GM10248 (cell line): ENCODE results near the gene SDK1.

Experiments used
- CTCF ChIA-PET: fragments of 300-600 bp; sonication (Branson Sonifier 250); formaldehyde crosslinking; extraction: SDS; loops from one replicate; lab custom pipeline; 2021; ENCODE audit warnings: antibody characterized with exemption; lab: Yijun Ruan, JAX
- POLR2A ChIA-PET: fragments of 350-650 bp; sonication (Branson Sonifier 250); formaldehyde crosslinking; extraction: SDS; loops from one replicate; lab custom pipeline; 2020; ENCODE audit warnings: antibody characterized with exemption; lab: Yijun Ruan, JAX
- DNase-seq: peaks from one replicate; pipeline ENCODE4 v3.0.0; 2012; ENCODE audit errors: extremely low spot score
- CTCF ChIP-seq: IDR thresholded peaks from 2 replicates; pipeline ENCODE4 v1.5.1; 2012; ENCODE audit warnings: mild to moderate bottlenecking, low read depth; ENCODE audit errors: extremely low read depth, missing control alignments, control extremely low read depth

The SDK1 gene

GRCh38 chr7:3943779-3944520, 642.9 kb downstream of the SDK1 start:
- no peak for DNase-seq
- no peak for TF ChIP-seq CTCF
- POLR2A ChIA-PET: no interaction called here
- CTCF ChIA-PET: no interaction called here

- TF ChIP-seq CTCF: no peak
- POLR2A ChIA-PET: no interaction called here
- no peak for DNase-seq
- CTCF ChIA-PET: no interaction called here
Observed at GRCh38 chr7:3949242-3949640, 648.2 kb downstream of the SDK1 start.

GRCh38 chr7:3950249-3950648, 649.2 kb downstream of the SDK1 start:
- DNase-seq: no peak
- ChIA-PET CTCF (no interaction called here), POLR2A (no interaction called here)
- no peak for TF ChIP-seq CTCF

GRCh38 chr7:3951316-3952055, 650.4 kb downstream of the SDK1 start:
- POLR2A ChIA-PET: no interaction called here
- TF ChIP-seq CTCF: no peak
- CTCF ChIA-PET: no interaction called here

GRCh38 chr7:3953133-3953532, 652.1 kb downstream of the SDK1 start:
- CTCF ChIA-PET: interaction anchor here (0.8 kb wide), 1 partner anchor 477 kb away, joined by 3 read pairs; no protein-coding TSS in a partner anchor
- POLR2A ChIA-PET: no interaction called here
- no peak for DNase-seq
- TF ChIP-seq CTCF: no peak

More at GRCh38 chr7:3951316-3952055, 650.4 kb downstream of the SDK1 start:
- DNase-seq: no peak

GRCh38 chr7:3953946-3954345, 652.9 kb downstream of the SDK1 start:
- no peak for TF ChIP-seq CTCF
- POLR2A ChIA-PET: no interaction called here
- DNase-seq: no peak
- CTCF ChIA-PET: no interaction called here
